ENCODE measurements around the gene WSB2.

WSB2 gene

GRCh38 chr12:117985182-117985581, 75.8 kb downstream of the WSB2 start:
- no peak for DNase-seq
